Activated CD8-positive, alpha-beta memory T cell treated with anti-CD3 and anti-CD28 coated beads, Interleukin-2, amount 50 U/mL, for 48 hours (primary cell): ENCODE data around the gene ZGRF1.
"Not testable (repeated sequence)": the region's sequence is repeated elsewhere in the genome, so short reads cannot be mapped to it uniquely, and the experiment has no call there.

Experiments
- DNase-seq: peaks from one replicate; pipeline ENCODE4 v3.0.0-alpha.2; 2020

ZGRF1 gene

DNA sequence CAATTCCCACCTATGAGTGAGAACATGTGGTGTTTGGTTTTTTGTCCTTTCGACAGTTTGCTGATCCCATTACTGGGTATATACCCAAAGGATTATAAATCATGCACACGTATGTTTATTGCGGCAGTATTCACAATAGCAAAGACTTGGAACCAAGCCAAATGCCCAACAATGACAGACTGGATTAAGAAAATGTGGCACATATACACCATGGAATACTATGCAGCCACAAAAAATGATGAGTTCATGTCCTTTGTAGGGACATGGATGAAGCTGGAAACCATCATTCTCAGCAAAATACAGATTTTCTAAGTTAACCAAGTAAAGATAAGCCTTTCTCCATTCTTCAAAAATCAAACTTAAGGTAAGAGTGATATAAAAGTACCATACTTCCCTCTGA lies 82.4 kb downstream of the ZGRF1 start:
- not testable (repeated sequence) for DNase-seq

DNA sequence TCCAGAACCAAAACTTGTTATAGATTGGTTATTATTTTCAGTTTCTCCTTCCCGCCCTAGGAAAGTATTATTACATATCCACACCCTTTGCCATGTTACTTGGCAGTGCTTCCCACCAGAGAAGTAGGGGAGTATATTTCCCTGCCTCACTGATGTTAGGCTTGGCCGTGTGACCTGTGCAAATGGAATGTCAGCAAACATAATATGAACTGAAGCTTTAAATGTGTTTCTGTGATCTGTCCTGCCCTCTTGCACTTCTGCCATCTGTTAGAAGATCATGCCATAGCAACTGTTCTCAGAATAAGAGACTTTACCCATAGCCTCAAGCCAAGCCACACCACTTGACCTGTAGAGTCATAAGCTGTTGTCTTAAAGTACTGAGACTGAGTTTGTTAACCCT lies 84.0 kb downstream of the ZGRF1 start:
- no peak for DNase-seq

DNA sequence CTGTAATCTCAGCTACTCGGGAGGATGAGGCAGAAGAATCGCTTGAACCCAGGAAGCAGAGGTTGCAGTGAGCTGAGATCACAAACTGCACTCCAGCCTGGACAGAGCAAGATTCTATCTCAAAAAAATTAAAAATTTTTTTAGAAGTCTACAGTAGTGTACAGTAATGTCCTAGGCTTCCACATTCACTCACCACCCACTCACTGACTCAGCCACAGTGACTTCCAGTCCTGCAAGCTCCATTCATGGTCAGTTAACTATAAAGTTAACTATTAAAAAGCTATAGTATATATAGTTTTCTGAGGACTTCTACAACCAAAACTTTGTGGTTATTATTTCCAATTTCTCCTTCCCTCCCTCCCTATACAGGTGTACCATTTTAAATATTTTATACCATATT lies 86.0 kb downstream of the ZGRF1 start:
- DNase-seq = no peak

DNA sequence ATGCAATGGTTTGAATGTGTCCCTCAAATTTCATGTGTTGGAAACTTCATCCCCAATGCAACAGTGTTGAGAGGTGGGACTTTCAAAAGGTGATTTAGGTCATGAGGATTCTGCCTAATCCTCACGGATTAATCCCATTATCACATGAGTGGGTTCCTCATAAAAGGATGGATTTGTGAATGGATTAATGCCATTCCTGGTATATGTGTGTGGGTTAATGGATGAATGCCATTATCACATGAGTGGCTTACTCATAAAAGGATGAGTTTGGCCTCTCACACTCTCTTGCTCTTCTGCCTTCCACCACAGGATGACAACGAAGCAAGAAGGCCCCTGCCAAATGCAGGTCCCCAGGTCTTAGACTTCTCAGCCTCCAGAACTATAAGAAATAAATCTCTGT lies 90.2 kb downstream of the ZGRF1 start:
- DNase-seq = no peak

DNA sequence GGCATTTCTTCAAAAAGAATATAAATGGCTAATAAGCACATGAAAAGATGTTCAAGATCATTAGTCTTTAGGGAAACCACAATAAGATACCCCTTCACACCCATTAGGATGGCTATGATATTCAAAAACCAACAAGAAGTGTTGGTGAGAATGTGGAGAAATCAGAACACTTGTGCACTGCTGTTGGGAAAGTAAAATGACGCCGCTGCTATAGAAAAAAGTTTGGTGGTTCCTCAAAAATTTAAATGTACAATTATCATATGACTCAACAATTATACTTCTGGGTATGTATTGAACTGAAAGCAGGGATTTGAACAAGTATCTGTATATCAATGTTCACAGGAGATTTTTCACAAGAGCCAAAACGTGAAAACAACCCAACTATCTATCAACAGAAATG lies 91.4 kb downstream of the ZGRF1 start:
- DNase-seq = no peak

DNA sequence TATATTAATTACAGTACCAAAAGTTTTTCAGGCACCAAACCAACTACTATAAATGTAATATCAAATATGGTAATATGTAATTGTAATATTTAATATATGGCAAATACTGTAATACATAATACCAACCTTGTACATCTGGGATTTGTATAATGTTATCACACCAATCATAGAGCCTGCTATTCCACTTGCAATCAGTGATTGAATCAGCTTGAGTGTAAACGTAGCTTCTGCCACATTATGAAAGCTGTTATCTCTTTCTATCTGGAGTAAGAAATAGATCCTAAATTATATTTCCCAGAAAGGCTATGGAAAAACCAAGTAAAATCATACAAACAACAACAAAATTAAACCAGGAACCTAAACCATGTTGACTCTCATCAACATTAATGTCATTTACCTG lies 96.0 kb downstream of the ZGRF1 start:
- DNase-seq = no peak

DNA sequence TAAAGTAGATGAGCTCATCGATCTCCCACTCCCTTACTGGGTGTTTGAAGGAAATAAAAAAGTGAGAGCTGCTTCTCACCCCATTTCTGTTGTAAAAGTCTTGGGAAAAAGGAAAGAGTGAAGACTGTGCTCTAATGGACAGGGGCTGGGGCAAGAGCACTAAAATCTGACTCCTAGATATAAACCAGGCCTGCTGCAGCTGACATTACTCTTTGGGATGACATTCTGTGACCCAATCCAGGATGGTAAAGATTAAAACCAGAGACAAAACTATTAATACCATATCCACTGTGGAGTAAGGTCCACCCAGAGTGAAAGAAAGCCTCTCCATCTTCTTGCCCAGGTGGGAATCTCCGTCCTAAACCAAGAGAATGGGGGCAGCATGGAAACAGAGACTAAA lies 100.6 kb downstream of the ZGRF1 start:
- no peak for DNase-seq

DNA sequence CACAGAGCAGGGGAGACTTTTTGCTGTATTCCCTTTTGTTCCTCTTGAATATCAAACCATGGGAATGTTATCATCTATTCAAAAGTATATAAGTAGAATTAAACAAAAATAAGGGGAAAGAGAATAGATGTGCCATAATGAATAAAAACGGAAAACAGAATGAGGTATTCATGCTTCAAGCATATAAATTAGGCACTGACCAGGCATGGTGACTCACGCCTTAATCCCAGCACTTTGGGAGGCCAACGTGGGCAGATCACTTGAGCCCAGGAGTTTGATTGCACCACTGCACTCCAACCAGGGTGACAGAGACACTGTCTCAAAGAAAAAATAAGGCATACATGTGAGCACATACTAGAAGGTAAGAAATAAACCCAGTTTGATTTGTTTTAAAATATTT lies 104.4 kb downstream of the ZGRF1 start:
- no peak for DNase-seq

DNA sequence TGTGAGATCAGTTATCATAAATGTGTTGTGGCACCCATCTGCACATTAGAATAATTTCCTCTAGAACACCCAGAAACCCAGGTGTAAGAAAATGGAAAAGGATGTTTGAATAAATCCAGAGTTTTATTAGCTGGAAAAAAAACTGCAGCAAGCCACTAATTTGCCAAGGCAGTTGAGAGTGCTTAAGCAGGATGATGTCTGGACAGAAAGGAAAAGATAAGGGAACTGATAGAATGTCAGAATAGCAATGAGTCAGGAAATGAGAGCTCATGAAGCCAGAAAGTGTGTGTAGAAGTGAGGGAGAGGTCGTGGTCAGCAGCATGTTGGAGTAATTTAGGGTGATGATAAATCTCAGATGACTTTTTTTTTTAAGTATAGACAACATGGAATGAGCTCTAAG lies 105.6 kb downstream of the ZGRF1 start:
- DNase-seq = no peak

DNA sequence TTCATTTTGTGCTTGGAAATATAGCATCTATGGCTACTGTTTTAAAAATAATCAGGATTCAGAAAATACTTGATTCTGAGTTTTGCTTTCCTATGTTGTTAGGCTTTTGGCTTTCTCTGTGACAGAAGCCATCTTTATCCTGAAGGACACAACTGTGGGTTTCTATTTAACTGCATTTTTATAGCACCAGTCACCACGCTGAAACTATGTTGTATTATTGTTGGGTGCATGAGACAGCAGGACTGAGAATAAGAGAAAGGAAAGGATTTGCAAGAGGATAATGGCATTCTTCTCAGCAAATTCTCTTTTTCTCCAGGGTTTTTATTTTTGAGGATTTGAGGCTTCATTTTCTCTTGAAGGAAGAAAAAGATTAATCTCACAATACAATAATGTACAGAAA lies 110.6 kb downstream of the ZGRF1 start:
- DNase-seq = no peak

DNA sequence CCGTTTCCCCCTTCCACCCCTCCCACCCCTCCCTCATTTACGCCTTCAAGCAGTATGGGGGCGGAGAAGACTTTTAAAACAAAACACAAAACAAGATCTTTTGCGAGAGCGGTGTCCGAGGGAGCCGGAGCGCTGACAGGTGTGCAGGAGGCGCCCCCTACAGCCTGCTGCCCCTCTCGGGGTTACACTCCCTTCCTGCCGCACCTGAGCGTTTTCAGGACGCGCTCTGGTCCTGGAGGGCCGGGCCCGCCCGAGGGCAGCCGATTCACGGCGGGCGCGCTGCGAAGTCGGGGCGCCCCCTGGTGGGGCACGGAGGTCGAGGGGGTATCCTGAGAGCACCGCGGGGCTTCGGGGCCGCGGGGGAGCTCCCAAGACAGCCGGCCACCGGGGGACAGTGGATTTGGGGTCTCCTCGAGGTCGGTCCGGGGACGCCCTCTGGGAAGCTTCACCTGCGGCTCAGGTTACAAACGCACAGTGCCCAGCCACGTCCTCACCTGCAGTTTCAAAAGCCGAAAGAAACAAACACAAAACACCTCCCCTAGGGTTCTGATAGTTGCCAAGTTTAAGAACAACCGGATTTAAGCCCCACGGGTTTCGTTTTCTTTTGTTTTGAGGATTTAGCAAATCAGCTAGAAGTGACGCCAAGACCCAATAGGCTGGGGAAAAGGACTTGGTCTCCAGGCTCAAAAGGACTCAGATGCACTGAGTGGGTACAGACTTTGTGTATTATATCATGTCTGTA lies 112.8 kb downstream of the ZGRF1 start:
- peak; percentile 94 for DNase-seq

DNA sequence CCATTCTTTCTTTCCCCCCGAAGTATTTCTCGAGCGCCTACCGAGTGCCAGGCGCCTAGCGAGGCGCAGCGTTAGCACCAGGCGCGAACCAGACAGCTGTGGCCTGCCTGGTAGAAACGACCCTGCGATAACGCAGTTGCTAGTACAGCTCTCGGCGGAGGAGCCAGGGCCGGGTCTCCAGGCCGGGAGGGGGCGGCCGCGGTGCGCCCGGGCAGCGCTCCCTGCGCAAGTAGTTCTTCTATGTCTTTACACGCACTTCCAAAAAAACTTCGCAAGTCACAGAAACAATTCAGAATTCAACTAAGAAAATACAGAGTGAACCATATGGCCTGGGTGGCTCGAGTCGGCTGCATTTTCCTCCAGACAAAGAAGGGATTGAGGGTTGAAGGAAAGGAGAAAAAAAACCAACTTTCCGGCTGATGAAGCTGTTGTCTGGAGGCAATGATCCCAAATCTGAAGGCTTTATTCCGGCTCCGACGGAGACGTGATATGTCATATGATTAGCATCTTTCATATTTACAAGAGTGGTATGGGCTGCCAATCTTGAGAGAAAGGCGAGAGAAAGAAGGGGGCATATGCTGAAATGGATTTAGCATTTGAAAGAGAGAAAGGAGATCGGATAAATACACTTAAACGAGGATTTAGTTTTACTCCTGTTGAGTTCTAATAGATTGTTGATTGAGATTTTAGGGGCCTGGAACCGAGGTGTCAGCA lies 113.5 kb downstream of the ZGRF1 start:
- peak; percentile 72 for DNase-seq

DNA sequence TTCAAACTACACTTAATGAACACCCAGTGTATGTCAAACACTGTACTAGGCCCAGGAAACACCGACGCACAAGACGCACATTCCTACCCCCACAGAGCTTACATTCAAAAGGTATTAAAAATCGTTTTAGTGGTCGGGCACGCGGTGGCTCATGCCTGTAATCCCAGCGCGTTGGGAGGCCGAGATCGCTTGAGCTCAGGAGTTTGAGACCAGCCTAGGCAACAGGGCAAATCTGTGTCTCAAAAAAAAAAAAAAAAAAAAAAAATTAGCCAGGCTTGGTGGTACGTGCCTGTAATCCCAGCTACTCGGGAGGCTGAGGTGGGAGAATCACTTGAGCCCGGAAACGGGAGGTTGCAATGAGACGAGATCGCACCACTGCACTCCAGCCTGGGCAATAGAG lies 114.3 kb downstream of the ZGRF1 start:
- not testable (repeated sequence) for DNase-seq

DNA sequence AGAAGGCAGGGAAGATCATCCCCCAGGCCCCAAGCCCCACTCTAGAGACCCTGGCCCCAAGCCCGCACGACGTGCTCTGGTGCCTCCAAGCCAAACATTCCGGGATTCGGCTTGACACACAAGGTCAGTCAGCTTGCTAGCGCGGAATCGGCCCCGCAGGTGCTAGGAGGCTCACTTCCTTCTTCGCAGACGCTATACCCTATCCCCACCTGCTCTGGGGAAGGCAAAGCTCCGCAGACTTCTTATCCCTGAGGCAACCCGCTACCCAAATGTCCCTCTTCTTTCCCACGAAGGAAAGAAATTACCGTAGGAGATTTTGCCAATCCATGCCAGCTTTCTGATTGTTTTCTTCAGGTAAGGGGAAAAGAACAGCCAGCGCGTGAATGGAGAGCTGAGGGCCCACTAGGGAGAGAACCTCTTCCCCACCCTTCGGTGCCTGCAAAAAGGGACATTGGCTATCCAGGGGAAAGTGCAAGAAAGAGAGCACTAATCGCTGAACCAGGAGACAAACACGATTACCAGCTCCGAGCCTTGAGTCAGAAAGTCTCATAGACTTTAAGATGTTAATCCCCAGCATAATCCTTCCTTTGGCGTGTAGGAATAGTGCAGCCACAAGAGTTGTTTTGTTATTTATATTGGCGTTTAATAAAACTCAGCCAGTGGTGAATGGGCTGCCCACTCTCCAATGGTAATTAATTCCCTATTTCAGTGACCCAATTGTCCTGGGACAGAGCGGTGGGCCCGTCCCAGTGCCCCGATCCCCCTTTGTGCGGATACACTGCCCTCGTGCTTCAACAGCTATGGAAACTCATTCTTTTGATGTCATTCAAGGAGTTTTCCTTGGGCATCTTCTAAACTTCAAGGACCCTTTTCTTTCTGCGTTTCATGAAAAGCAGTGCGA lies 115.3 kb downstream of the ZGRF1 start:
- peak; percentile 56 for DNase-seq

DNA sequence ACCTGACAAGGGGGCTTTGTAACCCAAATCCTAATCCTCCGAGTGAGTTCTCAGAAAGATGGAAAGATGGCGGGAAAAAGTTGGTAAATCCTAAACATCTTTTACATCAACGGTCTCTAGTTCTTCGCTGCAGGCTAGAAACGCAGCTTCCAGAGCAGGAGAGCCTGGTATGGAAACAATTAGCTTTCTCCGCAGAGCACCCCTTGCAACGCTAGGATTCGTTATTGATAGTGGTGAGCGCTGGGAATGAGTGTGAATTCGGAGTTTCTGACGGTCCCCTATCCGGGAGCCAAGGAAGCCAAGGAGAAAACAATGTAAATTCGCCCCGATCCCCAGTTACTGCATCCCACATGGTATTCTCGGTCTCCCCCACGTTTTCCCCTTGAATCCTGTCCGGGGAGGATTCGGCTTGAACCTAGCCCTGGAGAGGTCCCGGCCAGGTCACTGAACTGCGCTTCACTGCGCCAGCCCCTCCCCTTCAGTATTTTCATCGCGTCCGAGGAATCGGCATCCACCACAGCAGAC lies 116.0 kb downstream of the ZGRF1 start:
- DNase-seq = no peak

DNA sequence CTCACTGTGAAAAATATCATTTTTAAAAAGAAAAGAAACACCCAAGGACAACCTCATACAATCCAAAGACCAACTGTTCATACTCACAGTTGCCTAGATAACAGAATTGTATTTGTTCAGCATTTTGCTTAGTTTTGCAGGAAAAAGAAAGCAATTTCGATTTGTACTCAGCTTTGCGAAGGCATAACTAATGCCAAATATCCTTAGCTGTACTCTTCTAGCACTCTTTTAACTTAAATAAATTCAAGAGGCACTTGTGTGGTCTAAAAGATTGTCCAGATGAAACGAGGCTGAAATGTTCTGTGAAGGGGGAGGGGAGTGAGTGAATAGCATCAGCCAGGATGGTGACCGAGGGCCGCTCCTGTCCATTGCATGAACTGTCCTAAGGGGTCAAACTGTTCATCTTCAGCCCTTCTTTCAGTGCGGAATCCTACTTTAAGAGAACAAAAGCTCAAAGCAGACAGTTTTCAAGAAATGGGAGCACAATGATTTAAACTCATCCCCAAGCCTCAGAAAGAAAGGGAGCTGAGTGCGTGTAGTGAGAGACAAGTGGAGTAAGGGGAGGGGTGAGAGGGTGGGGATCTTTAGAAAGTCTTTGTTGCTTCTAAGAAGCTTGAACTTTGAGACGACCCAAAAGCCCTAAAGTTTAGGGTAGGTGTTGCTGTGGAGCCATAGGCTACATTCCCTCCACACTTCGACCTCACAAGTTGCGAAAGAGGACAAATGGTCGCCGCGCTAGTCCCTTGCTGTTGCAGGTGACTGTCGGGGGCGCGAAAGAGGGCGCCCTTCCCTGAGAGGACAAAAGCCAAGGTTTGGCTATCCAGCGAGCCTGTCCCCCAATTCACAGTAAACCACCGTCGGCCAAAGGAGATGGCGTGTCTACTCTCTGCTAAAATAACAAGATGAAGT lies 116.8 kb downstream of the ZGRF1 start:
- peak; percentile 58 for DNase-seq

DNA sequence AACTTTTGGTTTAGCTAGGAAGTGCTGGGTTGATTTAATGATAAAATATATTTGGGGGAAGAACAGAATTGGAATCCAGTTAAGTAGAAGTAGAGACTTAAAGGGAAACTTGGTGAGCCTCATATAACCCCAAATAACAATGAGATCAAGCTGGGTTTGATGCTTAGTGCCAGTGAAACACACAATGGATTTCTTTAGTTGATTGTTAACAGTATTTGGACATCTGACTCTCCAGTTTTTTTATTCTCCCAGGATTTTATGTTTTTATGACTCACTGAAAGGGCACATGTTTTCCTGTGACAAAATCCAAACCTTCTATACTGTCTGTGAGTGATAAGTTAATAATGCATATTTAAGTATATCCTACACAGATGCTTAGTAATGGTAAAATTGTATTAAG lies 118.0 kb downstream of the ZGRF1 start:
- DNase-seq = no peak

DNA sequence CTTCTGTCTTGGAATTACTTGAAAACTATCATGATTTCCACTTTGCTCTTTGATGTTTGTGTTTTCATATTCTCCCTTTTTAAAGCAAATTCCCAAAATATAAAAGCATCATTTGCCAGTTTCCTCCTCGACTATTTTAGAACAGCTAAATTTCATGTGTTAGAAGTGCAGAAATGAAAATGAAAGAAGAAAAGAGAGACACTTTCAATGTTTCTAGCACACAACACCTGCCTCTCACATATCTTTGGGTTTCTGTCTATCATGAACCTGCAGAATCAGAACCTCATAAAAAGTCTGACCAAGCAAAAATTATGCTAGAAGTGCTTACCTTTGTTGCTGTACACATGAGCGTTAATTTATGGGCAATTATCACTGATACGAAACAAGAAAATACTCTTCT lies 118.8 kb downstream of the ZGRF1 start:
- DNase-seq = no peak

DNA sequence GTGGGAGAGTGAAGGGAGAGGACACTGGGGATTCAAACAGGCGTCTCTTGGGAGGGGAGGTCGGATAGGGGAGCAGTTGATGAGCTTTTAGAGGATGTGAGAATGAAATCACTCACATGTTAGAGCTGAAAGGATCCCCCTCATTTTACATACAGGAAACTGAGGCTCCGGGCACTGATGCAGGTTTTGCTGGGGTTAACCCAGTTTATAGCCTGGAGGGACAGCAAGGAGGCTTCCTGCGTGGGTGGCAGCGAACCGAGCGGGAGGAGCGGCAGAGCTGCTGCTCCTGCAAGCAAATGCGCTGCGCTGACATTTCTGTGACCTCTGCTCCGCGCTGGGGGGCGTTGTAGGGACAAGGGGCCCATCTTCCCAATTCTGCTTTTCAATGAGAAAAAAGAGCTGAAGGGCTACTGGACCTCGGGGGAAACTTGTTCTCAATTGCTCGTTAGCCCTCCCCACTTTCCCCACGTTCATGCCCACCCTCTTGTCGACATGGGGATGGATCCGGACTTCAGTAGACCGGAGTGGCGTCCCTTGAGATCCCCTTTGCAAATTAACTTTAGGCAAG lies 119.6 kb downstream of the ZGRF1 start:
- DNase-seq = peak; percentile 66

DNA sequence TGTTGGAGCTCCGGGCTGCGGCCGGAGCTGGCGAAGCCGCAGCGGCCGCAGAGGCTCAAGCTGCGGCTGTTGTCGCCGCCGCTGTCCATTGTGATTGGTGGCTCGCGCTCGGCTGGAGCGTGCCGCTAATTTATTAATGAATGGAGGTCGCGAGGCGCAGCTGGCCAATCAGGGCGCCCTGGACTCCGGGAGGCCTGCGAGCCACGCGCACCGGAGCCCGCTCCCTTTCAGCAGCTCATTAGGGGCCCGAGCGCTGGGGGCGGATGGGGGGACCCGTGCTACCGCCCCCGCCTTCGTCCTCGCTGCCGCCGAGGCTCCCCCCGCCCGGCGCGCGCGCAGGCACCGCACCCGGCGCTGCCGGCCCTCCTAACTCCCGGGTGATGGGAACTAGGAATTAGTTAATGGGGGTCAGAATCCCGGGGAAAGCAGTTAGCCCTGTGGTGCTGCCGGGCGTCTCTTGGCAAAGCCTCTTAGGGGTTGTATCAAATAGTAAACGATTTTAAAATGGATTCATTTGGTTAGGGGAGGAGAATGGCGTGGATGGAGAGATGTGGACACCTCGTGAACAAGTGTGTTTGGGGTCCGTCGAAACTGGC lies 120.1 kb downstream of the ZGRF1 start:
- DNase-seq = no peak

DNA sequence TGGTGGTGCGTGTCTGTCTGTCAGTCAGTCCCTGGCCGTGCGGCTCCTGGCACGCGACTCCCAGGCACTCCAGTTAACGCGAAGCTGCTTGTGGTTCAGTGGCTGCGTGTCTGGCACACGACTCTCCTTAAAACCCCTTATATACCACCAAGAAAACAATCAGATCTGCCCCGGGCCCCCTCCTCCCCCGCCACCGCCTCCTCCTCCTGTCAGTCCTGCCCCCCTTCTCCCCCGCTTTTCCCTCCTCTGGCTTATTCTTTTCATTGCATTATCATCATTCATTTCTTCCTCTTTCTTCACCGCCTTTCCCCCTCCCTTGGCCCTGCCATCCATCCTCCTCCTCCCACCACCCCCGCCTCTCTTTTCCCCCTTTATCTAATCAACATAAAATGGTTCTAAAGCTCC lies 120.6 kb downstream of the ZGRF1 start, which contains the start of gene NEUROG2:
NEUROG2 (minus strand) TSS at position 115 of the 405 bp plus-strand sequence. CDS start 705 bp downstream, outside the sequence.
- DNase-seq = no peak
